ENCODE results near the gene CD58.

The CD58 gene

GRCh38 chr1:116493036-116493435 is 77.8 kb downstream of the CD58 start:
- no peak for DNase-seq (ENCODE audit: low read depth)

GRCh38 chr1:116492358-116492811 is 78.4 kb downstream of the CD58 start:
- DNase-seq (ENCODE audit: low read depth) = no peak

GRCh38 chr1:116491700-116492357 is 79.0 kb downstream of the CD58 start:
- DNase-seq (ENCODE audit: low read depth) = no peak

GRCh38 chr1:116490588-116490987 is 80.2 kb downstream of the CD58 start:
- DNase-seq (ENCODE audit: low read depth) = no peak

GRCh38 chr1:116489231-116489697 is 81.6 kb downstream of the CD58 start:
- DNase-seq (ENCODE audit: low read depth) = no peak

GRCh38 chr1:116488071-116488470 is 82.8 kb downstream of the CD58 start:
- no peak for DNase-seq (ENCODE audit: low read depth)

- DNase-seq (ENCODE audit: low read depth) = no peak
These were observed 83.2 kb downstream of the CD58 start for GRCh38 chr1:116487583-116487982.

- DNase-seq (ENCODE audit: low read depth) = no peak
These were observed 83.8 kb downstream of the CD58 start for GRCh38 chr1:116487031-116487430.

GRCh38 chr1:116486424-116486823 is 84.4 kb downstream of the CD58 start:
- no peak for DNase-seq (ENCODE audit: low read depth)

- DNase-seq (ENCODE audit: low read depth) = no peak
These were observed 84.8 kb downstream of the CD58 start for GRCh38 chr1:116485976-116486375.

GRCh38 chr1:116485071-116485735 is 85.6 kb downstream of the CD58 start:
- DNase-seq (ENCODE audit: low read depth) = peak; percentile 60

GRCh38 chr1:116483481-116484309 is 87.1 kb downstream of the CD58 start:
- no peak for DNase-seq (ENCODE audit: low read depth)

GRCh38 chr1:116482490-116482889 is 88.3 kb downstream of the CD58 start:
- no peak for DNase-seq (ENCODE audit: low read depth)

- no peak for DNase-seq (ENCODE audit: low read depth)
These were observed 88.9 kb downstream of the CD58 start for GRCh38 chr1:116481934-116482333.

GRCh38 chr1:116478621-116479020 is 92.2 kb downstream of the CD58 start:
- DNase-seq (ENCODE audit: low read depth) = no peak

GRCh38 chr1:116477429-116477828 is 93.4 kb downstream of the CD58 start:
- DNase-seq (ENCODE audit: low read depth) = no peak

GRCh38 chr1:116476321-116476720 is 94.5 kb downstream of the CD58 start:
- DNase-seq (ENCODE audit: low read depth) = no peak

- DNase-seq (ENCODE audit: low read depth) = no peak
These were observed 95.0 kb downstream of the CD58 start for GRCh38 chr1:116475850-116476218.

GRCh38 chr1:116474921-116475849 is 95.6 kb downstream of the CD58 start:
- no peak for DNase-seq (ENCODE audit: low read depth)

- DNase-seq (ENCODE audit: low read depth) = no peak
These were observed 98.3 kb downstream of the CD58 start for GRCh38 chr1:116472431-116472961.

- DNase-seq (ENCODE audit: low read depth) = no peak
These were observed 99.6 kb downstream of the CD58 start for GRCh38 chr1:116471241-116471640.
